NCI-H510A (cell line): ENCODE results near the gene ADGB.
A peak's percentile ranks its signal among the peaks of the same experiment; 100 is the strongest.
"Not testable (repeated sequence)": the region's sequence is repeated elsewhere in the genome, so short reads cannot be mapped to it uniquely, and the experiment has no call there.

Experiments
- DNase-seq: peaks from one replicate; lab custom pipeline; 2025; lab: John Stamatoyannopoulos, UW

The ADGB gene

DNA sequence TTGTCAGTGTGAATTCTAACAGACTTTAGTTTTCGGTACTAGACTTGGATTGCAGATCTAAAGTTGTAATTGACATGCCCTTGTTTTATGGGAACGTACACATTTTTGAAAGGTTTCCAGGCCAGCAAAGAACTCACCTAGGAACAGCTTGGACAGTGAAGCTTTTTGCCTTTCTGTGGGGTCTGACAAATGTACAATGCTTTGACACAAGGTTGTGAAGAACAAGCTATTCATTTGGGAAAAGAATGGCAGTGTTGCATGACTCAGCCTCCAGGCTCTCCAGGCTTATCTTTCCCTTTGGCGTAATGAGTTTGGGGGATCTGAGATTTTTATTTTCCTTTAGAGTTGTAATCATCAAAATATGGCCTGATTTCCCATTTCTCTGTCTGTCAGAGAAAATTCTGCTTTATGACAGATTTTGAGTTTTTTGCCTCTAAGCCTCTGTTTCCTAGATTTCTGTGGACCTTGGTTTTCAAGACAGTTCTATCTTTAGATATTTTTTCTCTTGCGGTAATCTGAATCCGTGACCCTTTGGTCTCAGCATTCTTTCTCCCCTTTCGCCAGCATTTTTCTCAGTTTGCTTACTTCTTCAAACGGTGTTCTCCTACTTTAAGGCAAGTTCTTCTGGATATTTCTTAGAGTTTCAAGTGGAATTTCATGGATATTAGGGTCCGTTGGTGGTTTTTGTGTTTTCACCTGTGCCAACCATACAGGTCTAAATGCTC lies 221.0 kb downstream of the ADGB start:
- DNase-seq, result no peak

DNA sequence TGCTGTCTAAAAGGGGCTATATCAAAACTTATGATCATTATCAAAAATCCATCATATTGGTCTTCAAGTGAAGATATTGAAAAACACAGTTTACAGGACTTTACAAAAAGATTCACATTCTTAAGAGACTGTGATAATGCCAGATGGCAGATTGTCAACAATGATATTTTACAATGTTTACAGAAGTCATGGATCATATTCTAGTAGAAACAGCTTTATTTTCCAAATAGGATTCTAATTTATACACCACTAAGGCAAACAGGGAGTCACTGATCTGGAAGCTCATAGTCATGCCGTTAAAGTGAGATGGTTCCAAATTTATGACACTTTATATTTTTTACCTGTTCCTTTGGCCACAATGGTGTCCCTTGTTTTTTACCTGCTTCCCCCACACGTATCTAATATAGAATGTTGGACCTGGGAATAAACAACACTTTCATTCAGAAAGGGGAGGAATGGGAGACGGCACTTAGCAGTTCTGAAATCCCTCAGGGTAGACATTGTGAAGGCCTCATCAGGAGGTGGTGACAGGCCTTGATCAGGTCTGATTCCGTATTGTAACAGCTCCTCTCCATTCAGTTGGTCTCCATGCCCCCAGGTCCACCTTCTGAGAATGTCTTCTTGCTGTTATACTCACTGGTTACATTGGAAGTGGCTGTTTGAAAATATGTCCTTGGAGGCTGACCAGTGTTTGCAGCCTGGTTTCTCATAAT lies 228.6 kb downstream of the ADGB start:
- DNase-seq, result no peak

DNA sequence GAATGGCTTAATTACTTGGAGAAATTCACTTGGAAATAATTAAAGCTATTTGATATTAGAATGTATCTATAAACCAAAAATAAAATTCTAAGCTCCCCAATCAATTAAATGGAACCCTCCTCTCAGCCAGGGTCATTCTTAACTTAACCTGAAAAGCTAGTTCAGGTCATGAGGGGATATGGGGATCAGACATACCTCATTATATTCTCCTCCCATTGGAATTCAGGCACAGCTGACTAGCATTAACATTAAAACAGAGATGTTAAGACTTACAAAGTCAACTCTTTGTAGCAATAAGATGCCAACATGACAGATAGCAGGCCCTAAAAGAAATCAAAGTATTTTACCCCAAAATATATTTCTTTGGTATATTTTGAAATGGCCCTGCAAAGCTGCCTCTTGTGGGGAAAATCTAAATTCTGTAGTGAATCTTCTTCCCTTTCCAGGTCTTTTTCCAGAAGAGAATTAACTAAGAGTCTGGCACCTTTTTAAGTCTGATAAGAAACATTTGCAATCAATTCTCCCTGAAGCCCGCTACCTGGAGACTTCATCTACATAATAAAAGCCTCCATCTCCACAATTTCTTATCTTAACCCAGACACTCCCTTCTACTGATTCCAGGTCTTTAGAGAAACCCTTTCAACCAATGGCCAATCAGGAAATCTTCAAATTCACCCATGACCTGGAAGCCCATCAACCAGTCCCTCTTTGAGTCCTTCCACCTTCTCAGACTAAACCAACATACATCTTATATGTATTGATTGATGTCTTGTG lies 231.2 kb downstream of the ADGB start:
- DNase-seq, result no peak

DNA sequence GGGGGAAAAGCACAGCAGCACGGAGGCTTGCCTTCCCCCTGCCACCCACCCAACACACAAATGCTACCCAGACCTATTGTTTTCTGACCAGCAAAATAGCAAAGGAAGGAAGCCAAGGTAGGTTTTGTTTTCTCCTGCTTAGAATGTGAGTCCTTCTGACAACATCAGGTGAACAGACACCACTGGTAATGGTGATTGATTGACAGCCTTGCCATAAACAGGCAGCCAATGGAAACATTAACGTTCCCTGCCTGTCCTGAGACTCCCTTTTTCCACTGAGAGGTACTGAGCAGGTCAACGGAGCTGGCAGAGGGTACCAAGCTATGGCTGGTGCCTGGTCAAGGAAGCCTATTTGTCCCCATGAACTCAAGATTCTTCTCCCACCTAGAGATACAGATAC lies 234.4 kb downstream of the ADGB start:
- DNase-seq, result no peak

DNA sequence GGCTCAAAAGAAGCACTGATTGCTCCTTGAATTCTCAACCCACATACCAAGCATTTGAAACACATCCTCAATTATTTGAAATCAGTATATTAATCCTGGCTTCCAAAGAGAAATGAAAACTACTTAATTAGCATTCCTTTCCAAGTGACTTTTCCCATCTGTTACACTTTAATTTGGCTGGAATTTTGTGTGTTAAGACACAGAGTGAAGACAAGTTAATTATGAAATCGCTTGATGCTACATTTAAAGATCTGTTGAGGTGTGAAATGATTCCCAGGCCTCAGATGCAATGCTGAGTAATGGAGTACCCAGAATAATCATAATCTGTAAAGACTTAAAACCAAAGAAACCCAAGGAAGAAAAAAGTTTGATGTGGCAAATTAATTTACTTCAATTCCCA lies 241.4 kb downstream of the ADGB start:
- DNase-seq, result no peak

DNA sequence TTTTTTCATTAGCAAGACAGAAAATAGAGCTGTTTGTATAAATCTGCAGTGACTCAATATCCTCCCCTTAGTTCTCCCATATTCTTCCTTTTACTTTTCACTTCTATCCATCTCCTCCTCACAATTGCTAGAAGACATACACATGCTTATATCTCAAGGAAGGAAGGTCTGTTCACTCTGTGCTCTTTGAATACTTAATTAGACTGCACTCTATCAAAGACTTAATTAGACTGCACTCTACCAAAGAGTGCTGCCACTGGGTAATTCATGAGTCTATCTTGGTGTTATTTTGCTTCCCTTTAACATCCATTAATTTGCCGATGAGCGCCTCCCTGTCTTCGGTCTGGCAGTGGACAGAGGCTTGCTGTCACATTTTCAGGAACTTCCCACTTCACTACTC lies 241.9 kb downstream of the ADGB start:
- no peak for DNase-seq

DNA sequence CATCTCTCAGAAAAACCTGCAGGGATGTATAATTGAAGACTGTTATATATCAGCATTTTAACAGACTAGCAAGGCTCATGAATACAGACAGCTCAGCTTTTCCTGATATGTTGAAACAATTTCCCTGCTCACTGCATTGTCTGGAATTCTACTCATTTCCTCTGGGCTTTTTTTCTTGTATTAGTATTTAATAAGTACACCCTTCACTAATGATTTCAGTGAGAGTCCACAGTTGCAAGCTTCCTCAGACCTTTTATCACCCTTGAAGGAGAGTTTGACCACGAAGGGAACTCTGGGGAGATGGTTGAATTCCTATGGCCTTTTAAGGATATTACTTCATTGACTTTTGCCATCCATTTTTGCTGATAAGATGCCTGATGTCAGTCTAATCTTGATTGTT lies 248.7 kb downstream of the ADGB start:
- no peak for DNase-seq

DNA sequence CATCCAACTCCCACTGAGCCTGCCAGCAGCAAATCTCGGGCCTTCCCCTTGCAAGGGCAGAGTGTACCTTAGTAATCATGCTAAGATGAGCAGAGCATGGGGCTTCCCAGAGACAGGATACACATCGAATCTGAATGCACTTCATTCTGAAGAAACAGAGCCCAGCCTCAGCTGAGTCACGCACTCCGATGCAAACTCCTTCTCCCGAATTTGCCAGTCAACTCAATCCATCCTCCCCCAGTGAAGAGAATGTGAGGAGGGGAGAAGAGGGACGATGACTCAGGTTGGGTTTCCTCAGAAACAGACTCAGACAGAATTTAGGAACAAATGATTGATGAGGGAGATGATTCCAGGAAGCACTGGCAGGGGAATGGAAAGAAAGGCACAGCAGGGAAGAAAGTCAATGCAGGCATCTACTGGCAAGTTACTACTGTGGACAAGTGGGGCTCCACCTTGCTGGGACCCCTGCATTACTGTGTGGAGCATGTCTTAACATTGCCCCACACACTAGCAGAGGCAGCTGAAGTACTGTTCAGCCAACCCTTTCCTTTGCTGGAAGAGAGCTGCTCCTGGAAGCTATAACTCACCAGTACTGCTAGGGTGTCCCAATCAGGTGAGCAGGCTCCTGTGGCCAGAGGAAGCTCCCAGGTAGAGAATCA lies 251.6 kb downstream of the ADGB start:
- DNase-seq, result no peak

DNA sequence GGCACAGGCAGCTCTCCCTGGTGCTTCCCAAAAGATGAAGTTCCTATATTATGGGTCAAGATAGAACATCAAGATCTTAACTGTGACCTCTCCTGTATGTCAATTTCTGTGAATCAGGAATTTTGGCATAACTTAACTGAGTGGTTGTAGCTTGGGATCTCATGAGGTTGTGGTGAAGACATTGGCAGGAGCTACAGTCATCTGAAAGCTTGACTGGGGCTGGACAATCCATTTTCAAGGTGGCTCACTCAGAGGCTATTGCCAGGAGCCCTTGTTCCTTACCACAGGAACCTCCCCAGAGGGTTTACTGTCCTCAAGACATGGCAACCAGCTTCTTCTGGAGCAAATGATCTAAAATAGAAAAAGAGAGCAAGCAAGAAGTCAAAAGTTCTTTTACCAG lies 252.2 kb downstream of the ADGB start:
- DNase-seq, result no peak

DNA sequence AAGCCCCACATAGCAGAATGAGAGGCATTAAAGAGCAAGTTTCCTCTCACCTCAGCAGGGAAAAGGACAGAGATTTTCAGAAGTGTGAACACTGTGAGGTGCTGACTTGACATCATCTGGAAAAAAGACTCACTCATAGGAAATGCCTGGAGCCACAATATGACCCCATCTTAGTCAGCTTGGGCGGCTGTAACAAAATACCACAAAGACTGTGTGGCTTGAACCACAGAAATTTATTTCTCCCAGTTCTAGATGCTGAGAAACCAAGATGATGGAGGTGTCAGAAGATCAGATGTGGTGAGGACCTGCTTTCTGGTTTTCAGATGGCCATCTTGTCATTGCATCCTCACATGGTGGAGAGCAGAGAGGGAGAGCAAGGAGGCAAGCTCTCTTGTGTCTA lies 253.1 kb downstream of the ADGB start:
- no peak for DNase-seq

DNA sequence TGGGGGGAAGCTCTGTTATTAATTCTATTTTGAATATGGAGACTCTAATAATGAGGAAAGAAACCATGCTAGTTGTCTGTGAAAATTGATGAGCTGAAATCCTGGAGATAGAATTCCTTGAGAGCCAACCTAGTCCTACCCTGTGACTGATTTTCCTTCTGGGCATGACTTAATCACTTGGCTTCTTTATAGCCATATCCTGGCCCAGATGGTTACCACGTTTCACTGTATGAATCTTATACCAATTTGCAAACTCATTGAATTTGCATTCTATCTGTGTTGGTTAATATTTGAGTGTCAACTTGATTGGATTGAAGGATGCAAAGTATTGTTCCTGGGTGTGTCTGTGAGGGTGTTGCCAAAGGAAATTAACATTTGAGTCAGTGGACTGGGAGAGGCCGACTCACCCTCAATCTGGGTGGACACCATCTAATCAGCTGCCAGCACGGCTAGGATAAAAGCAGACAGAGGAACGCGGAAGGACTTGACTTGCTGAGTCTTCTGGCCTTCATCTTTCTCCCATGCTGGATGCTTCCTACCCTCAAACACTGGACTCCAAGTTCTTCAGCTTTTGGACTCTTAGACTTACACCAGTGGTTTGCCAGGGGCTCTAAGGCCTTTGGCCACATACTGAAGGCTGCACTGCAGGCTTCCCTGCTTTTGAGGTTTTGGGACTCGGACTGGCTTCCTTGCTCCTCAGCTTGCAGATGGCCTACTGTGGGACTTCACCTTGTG lies 255.9 kb downstream of the ADGB start:
- not testable (repeated sequence) for DNase-seq

DNA sequence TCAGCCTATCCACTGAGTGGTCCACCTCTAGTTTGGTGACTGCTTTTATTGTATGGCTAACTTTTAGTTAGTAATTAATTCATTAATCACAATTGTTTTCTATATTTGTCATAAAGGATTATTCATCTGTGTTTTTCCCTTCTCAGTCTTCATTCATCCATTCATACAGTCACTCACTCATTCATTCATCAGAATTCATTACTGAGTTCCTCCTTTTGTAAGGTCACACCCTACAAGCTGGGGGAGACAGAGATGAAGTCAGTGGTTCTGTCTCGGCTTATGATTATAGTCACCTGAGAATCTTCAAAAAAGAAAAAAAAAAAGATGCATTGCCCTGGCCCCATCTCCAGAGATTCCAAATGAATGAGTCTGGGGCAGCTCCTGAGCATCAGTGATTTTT lies 257.1 kb downstream of the ADGB start:
- no peak for DNase-seq

DNA sequence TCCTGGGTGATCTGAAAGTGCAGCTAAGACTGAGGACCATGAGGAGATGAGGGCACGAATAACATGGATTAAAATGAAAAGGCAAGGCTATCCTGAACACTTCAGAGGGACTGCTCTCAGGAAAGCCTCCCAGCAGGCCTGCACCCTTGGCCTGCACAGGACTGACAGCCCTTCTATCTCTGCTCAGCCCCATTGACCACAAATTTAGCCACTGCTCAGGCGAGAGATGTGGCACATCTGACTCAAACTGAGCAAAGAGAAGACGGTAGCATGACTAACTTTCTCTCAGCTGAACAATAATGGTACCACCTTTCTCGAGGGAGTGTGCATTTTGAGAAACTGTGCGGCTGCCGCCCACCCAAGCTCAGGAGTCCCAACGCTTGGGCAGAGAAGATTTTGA lies 257.5 kb downstream of the ADGB start:
- DNase-seq, result no peak

DNA sequence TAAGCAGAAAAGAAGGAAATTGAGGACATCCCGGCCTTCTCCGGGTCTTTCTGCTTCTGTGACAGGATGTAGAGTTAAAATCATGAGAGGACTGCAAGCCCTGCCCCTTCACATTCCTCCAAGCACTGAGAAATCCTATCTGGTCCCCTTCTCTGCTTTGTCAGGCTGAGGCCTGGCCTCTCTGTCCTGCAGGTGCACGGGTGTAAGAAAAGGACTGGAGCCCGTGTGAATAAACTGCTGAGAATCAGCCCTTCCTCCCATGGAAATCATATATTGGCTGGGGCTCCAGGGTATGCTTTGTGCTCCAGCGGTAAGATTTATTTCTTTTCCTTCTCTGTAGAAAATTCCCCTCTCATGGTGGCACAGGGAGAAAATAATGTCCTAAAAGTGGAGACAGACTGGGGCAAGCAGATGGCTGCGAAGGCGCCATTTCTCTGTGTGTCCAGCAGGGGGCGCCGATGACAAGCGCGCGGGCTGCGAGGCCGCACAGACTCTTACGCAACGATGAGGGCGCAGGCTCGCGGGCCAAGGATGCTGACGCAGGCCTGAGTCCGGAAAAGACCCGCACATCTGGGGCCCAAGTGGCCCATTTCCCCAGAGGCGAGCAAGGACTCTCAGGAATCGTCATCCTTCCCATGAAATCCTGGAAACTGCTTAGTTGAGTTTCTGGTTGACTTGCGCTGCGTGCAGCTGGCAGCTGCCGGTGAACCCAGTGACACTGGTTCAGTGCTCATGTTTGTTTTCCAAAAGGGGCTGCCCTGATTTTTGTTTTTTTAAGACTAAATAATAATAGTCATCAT lies 258.6 kb downstream of the ADGB start:
- DNase-seq, result peak; percentile 21

DNA sequence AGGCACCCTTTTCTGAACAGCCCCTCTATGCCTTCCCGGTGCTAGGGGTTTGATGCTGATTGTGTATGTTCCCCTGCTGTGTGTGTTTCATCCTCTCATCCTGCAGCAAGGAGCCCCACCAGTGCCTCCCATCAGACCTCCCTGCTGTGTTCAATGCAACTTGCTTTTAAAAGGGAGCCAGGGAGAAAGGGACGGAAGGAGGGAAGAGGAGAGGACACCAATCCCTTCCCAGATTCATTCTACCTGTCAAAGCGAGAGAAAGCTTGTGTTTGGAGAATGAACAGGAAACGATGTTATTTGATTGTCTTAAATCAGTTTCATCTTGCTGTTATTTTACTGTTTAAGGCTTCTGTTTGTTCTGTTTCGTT lies 259.2 kb downstream of the ADGB start:
- peak; percentile 6 for DNase-seq

DNA sequence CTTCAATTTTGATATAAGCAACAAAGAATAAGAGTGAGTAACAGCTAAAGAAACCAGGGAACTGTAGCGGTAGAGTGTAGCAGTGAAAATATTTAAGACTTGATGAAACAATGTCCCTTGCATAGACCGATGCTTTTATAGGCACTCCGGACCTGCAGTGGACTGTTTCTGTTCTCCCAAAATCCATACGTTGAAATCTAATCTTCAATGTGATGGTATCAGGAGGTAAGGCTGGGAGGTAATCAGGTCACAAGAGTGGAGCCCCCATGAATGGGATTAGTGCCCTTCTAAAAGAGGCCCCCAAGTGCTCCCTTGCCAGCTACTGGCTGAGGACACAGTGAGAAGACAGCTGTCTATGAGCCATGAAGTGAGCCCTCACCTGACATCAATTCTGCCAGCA lies 260.4 kb downstream of the ADGB start:
- no peak for DNase-seq

DNA sequence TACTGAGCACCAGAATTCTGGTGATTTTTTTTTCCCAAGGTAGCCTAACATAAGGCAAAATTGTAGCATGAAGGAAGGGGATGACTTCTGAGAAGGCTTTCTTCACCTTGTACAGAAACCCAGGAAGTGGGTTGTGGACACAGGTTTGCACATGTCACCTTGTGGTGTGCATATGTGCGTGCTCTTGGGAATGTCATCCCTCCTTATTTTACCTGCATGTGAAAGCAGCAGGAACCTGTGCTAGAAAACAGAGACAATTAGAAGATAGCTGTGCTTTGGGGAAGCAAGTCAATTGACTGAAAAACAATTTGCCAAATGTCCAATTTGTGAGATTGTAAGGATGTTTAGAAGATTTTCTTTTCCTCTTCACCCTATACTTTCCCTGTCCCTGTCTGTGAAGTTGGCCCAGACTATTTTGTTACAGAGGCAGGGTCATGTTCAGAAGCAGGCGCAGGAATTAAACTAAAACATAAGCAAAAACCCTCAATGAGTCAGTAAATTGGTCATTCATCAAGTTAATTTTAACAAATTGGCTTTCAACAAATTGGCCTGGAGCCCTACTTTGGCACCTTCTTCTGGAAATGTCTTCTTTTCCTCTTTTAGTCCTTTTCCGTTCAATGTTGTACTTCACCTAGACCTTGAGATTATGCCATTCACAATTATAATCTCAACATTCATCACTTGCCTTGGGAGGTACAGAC lies 261.2 kb downstream of the ADGB start:
- no peak for DNase-seq

DNA sequence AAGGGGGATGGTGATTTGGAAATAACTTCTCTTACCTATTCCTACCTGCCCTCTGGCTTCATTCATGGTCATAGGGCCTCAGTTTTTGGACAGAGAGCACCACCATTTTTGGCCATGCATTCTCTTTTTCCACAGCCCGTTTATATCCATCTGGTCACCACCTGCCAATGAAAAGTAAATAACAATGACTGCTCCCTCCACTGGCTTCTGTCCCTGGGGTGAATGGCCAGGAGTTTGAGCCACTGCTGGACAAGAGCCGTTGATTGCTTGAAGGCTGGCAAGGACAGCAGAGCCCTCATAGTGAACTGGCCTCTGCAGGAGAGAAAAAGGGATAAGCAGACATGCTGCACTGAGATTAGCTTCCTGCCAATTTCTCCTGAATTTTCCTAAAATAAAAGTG lies 261.8 kb downstream of the ADGB start:
- no peak for DNase-seq

DNA sequence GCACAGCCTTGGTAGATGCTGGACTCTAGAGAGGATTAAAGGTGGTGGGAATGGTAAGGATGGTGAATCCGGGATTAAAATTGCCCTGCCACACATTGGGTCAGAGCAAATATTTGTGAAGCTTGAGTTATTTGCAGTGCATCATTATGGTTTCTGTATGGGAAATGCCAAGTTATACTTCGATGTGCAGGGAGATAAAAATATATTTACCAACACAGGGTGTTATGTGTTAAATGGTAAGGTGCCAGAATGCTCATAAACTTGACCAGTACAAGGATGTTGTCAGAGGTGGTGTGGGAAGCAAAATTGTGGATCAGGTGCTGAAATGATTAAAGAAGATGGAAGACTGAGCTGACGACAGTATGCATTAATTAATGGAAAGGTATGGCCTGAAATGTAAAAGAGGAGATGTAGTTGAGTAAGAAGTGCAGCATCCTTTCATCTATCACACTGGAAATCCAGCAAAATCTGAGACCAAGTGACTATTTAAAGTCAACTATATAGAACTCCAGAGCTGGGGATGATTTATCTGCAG lies 262.3 kb downstream of the ADGB start:
- DNase-seq, result no peak

DNA sequence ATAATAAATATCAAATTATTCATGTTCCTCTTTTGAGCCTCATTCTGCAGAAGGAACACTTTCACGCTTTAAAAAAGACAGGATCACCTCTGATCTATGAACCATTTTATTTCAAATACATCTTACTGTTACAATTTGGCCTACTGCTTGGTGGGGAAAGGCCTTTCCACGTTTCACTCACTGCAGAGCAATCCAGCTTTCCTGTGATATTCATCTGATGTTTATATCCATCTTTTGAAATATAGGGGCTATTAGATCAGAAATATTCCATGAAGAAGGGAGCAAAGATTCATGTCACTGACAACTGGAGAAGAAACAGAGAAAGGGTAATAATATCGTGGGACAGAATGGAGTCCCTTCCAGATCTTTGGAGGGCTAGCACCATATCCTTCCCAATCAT lies 262.9 kb downstream of the ADGB start:
- no peak for DNase-seq
